HS-27A (cell line): ENCODE data around the gene DSG4.

Experiments
- DNase-seq: peaks from one replicate; pipeline ENCODE4 v3.0.0-alpha.2; 2012; ENCODE audit warnings: low read depth, missing footprints

Gene DSG4

DNA sequence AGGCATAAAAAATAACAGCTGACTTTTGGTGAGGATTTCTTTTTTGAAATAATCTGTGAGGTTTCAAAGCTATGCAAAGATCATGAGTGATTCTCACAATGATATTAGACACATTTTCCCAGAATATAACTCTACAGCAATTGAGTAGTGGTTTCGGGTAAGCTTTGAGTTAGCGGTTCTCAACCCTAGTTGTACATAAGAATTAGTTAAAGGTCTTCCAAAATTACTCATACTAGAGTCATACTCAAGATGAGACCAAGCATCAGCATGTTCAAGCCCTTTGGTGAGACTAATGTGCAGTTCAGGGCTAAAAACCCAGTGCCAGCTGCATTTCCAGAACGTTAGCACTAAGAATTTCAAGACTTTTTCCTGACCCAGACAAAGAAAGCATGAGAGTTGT lies 31.1 kb downstream of the DSG4 start:
- DNase-seq, result no peak

DNA sequence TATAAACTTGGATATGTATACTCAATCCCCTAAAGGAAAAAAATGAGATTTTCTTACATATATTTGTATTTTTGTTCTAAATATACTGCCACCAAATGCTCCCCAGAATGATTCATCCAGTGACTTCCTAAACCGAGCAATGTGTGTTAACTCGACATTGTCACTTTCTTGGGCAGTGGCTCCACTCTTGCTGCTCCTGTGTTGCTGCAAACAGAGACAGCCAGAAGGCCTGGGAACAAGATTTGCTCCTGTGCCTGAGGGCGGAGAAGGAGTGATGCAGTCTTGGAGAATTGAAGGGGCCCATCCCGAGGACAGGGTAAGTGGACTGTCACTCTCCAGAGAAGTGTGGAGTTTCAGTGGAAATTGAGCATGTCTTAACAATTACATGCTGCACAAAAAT lies 32.7 kb downstream of the DSG4 start:
- DNase-seq, result no peak

DNA sequence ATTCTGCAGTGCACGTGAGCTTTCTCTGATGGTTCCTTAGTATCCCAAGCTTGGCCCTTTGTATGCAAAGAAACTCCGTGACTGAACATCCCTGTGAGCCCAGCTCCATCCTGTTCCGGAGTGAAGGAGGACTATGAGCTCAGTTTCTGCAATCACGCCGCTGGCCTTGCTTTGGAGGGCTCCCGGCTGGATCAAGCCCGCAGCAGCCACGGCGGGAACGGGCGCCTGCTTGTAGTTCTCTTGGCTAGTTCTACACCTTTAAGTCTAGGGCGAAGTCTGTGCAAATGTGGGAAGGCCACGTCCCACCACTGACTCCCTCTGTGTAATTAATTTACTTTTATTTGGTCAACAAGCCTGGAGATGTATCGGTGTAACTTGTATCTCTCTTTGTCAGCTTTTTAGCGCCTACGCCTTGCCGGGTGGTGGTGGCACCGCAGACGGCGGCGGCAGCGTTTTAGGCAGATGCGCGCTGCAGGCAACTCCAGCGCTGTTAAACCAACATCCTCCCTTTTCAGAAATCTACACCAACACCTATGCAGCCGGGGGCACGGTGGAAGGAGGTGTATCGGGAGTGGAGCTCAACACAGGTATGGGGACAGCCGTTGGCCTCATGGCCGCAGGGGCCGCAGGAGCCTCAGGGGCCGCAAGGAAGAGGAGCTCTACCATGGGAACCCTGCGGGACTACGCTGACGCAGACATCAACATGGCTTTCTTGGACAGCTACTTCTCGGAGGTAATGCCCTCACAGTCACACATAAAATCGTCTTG lies 34.3 kb downstream of the DSG4 start:
- no peak for DNase-seq

GRCh38 chr18:31413137-31413536 lies 36.6 kb downstream of the DSG4 start:
- DNase-seq, result no peak

- DNase-seq, result no peak
Measured at GRCh38 chr18:31417850-31418249, 41.3 kb downstream of the DSG4 start.

DNA sequence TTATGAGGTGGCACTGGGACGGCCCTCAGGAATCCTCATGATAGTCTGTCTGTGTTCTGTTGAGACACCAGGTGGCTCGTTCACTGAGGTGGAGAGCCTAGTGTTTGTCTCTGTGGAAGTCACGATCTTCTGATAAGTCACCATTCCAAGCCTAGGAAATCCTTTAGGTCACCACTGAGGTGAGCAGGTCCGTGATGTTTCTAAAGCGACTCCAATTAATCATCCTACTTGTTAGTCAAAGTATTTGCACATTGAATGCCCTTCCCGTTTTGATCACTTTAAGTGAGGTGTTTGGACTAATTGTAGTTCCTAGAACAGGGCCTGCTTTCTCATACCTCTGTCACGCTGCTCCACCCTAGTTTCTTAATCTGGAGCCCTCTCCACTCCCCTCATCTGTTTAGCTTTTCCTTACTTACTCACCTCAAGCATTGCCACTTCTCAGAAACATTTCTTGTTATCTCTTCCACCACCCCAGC lies 42.9 kb downstream of the DSG4 start:
- DNase-seq, result no peak

DNA sequence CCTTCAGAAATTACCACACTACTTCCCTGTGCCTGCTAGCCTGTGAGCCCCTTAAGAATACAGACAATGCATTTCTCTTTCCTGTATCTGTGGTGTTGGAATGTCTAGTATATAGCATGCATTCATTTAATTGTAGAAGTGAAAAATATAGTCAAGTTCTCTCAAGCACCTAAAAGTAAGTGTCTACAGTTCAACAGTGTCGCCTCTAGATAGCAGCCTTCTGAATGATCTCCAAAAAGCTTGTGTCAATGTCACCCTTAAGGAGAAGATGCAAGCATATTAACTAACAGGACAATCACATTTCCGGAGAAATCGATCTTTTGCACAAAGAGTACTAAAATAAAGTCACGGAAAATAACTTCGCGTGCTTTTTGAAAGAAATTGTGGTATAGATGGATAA lies 43.5 kb downstream of the DSG4 start:
- no peak for DNase-seq

GRCh38 chr18:31420524-31420923 lies 43.9 kb downstream of the DSG4 start:
- no peak for DNase-seq

DNA sequence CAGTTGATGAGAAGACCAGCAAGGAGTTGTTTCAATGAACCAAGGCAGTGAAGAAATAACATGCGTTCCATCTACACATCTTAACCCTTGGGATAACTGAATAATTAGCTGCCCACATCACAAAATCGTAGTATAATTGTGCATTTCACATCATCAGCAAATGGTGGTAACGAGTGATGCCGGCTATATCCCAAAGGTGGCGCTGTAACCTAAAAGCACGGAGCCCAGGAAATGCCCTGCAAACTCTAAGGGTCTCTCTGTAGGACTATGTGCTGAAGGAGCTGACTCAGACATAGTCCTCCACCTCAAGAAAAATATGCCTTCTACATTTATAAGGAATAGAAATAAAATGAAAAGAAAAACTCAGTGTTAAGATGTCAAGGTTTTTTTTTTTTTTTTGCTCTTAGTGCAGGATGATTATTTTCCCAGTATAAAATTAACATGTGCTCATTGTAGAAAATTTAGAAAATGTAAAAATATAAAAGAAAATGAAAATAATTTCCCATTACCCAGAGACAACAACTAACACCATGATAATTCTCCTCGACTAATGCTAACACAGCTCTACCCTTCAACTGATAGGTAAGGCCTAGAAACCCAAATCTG lies 47.9 kb downstream of the DSG4 start:
- no peak for DNase-seq

- no peak for DNase-seq
Measured at GRCh38 chr18:31426021-31426420, 49.4 kb downstream of the DSG4 start.

GRCh38 chr18:31426871-31427406 lies 50.4 kb downstream of the DSG4 start:
- no peak for DNase-seq

DNA sequence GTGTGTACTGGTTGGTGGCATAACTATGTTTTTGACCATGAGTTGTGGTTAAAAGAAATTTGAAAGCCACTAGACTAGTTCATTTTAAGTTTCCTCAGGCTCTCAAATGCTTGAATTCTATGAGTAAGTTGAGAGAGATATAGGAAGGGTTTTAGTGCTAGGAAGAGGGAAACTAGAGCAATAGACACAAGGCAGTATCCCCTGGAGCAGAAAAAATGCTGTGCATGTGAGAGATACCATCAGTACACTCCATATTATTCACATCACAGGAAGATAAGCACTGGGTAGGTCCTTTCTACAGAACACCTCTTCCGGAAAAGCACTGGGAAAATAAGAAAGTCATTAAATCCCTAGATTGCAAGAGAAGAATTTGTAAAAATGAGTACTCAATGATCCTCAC lies 51.6 kb downstream of the DSG4 start:
- no peak for DNase-seq

GRCh38 chr18:31429623-31430022 lies 53.0 kb downstream of the DSG4 start:
- no peak for DNase-seq

DNA sequence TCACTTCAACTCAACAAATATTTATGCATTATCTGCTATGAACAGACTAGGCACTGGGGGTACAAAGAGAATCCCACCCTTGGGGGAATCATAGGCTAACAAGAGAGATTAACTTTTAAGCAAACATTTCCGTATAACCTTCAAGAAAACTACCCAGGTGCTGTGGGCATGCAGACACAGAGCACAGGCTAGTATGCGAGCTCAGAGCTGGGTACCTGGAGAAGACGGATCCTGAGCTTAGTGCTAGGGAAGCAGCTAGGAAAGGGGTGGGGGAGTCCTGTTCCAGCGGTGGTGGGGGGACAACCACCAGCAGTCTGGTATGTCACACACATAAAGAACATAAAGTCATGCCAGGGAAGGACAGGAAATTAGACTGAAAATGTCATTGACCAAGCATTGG lies 53.5 kb downstream of the DSG4 start:
- no peak for DNase-seq

- no peak for DNase-seq
Measured at GRCh38 chr18:31430554-31430953, 54.0 kb downstream of the DSG4 start.

- no peak for DNase-seq
Measured at GRCh38 chr18:31432316-31432715, 55.7 kb downstream of the DSG4 start.

GRCh38 chr18:31436825-31437224 lies 60.2 kb downstream of the DSG4 start:
- DNase-seq, result no peak

DNA sequence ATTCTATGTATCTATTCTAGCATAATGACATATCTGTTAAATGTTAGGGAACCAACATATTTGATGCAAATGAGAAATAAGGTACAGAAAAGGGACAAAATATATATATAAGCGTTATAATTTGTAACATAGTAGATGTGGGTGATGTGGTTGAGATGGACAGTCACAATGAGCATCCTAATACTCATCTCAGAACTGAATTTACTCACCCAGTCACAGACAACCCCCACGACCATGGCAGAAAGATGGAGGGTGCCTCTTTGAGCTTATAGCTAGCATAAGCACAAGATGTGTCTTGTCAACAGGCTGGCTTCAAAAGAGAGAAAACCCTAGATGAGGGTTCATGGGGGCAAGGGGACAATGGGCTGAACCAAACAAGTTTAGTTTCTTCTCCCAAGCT lies 61.8 kb downstream of the DSG4 start:
- no peak for DNase-seq

DNA sequence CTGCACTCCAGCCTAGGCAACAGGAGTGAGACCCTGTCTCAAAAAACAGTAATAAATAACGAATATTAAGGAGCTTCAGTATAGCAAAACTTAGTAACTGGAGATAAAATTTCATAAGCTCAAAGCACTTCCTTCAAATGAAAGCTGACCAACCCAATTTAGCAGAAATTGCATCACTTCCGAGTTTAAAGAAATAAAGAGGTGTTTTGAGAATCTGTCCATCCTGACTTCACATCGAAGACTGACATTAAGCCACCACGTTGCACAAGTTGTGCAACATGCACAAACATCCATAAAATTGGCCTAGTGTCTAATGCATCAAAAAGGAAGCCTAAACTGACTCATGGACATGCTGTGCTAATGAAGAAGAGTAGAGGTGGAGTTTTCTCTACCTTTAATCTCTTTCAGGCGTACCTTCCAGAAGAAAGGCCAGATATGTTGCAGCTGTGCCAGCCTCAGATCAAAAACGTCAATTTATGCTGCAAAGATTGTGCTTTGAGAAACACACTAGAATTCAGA lies 63.3 kb downstream of the DSG4 start:
- DNase-seq, result no peak

DNA sequence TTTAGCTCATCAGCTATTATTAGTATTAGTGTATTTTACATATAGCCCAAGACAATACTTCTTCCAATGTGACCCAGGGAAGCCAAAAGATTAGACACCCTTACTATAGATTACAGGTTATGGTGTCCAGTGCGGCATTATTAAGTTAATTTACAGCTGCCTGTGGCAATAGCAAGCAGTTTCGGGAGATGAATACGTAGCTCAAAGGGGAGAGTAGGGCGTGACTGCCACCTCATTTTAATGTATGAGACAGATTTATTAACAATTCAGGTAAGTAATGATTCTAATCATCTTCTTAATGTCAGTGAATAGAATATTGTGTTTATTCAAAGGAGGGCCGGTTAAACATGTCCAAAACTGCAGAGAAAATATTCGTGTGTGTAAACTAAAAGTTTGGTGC lies 64.2 kb downstream of the DSG4 start:
- no peak for DNase-seq

- DNase-seq, result no peak
Measured at GRCh38 chr18:31441493-31441892, 64.9 kb downstream of the DSG4 start.

GRCh38 chr18:31444142-31444541 lies 67.6 kb downstream of the DSG4 start:
- no peak for DNase-seq

DNA sequence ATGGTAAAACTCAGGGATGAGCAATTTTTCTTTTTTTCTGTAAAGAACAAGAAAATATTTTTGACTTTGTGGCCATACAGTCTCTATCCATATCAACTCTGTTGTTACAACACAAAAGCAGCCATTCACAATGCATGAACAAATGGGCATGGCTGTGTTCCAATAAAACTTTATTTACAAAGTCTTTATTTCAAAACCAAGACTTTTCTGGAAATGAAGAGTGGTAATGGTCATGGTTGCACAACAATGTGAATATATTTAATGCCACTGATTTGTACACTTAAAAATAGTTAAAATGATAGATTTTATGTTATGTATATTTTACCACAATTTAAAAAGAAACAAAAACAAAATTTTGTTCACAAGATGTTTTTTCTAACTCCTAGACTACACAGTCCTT lies 69.3 kb downstream of the DSG4 start:
- DNase-seq, result no peak
